ENCODE results near the gene RALB. TPM values are rescaled to one million over a fixed set of nuclear protein-coding genes. Genes with fewer than 3 reads are reported as not detected.

The RALB gene
- total and polyA plus RNA-seq, 2 of the 8 experiments (the other 6 are each of a cell fraction or from before 2014, with no cell fraction given): 12.0 to 16.6 TPM

DNA sequence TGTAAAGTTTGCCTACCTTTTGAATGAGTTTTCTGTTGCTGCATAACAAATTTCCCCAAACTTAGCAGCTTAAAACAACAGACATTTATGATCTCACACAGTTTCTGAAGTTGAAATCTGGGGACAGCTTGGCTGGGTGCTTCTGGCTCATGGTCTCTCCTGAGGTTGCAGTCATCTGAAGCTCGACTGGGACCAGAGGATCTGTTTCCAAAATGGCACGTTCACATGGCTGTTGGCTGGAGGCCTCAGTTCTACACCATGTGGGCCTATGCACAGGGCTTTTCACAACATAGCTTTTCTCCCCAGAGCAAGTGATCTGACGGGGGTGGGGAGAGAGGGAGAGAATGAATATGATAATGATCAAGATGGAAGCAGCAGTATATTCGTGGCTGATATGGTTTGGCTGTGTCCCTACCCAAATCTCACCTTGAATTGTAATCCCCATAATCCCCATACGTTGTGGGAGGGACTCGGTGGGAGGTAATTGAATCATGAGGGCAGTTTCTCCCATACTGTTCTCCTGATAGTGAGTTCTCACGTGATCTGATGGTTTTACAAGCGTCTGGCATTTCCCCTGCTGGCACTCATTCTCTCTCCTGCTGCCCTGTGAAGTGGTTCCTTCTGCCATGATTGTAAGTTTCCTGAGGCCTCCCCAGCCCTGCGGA lies 3.5 kb downstream of the RALB start:
- no peak overlapping the region for H2BK5ac ChIP-seq (ENCODE audit: low read depth, low read length)
- no peak overlapping the region for H3K18ac ChIP-seq (ENCODE audit: extremely low read depth, low read length)
- no peak overlapping the region for H3K9ac ChIP-seq (replicated peaks in 1 of 4; ENCODE audit: extremely low read depth in 1 of 4, low read depth in 3 of 4, low read length in 3 of 4)
- no peak overlapping the region for H2AFZ ChIP-seq (ENCODE audit: low read length)
- no peak overlapping the region for H2BK12ac ChIP-seq (ENCODE audit: low read depth, low read length)
- peaks cover 0 to 5% of the 10 kb centered on the region in 2 experiments for H4K20me1 ChIP-seq (replicated peaks in 1 of 2; ENCODE audit: control insufficient read depth in 1 of 2, insufficient read depth in 2 of 2, low read length in 2 of 2)
- ChIA-PET POLR2A (ENCODE audit: partially characterized antibody) (interaction anchor here (1.8 kb wide), 1 partner anchor 11 kb away, joined by 3 read pairs; no protein-coding TSS in a partner anchor), CTCF (ENCODE audit: partially characterized antibody) (interaction anchor here (0.7 to 1.8 kb wide), 8 partner anchors 23 to 201 kb away, joined by 3 to 7 read pairs (median 3); no protein-coding TSS in a partner anchor)
- H2BK20ac ChIP-seq (ENCODE audit: low read length): no peak overlapping the region
- no peaks in the 10 kb centered on the region for H3K79me1 ChIP-seq (ENCODE audit: low read depth, low read length)
- H3K27ac ChIP-seq (ENCODE audit: low read depth, low read length): no peak overlapping the region
- DNase-seq (ENCODE audit: low read depth in 1 of 2, low spot score in 2 of 2) (no peak), FAIRE-seq (no peak)
- no peak for TF ChIP-seq SIN3A (conservative IDR thresholded peaks at IDR 0.05 in 1 of 2, IDR thresholded peaks at IDR 0.05 in 1 of 2; ENCODE audit: low read depth in 1 of 2, low read length in 2 of 2)
- no peak for TF ChIP-seq SUZ12 (IDR thresholded peaks at IDR 0.05; ENCODE audit: low read length)
- no peak for TF ChIP-seq SP1 (IDR thresholded peaks at IDR 0.05; ENCODE audit: low read depth, low read length)
- TF ChIP-seq CBX5 (IDR thresholded peaks at IDR 0.05; ENCODE audit: low read depth, low read length): no peak
- TF ChIP-seq RXRA (IDR thresholded peaks at IDR 0.05; ENCODE audit: insufficient read depth, low read depth, low read length): no peak
- TF ChIP-seq NANOG (IDR thresholded peaks at IDR 0.05; ENCODE audit: insufficient read depth, low read depth, low read length, poor library complexity, severe bottlenecking): no peak
- no peak overlapping the region for H4K91ac ChIP-seq (replicated peaks; ENCODE audit: insufficient read length, low read length)
- H3K4me2 ChIP-seq (ENCODE audit: insufficient read depth in 1 of 2, low read depth in 2 of 2, low read length in 2 of 2): no peak overlapping the region
- H3K9me3 ChIP-seq (ENCODE audit: insufficient read depth in 2 of 2, low read depth in 1 of 2, low read length in 1 of 2): peaks cover 7 to 11% of the 10 kb centered on the region in 2 experiments; a peak in 2 of 4 replicates
- H3K4me1 ChIP-seq (replicated peaks in 1 of 4; ENCODE audit: control insufficient read depth in 3 of 4, insufficient read depth in 4 of 4, low read length in 3 of 4): peaks cover 4 to 10% (median 8%) of the 10 kb centered on the region in 4 experiments
- no peak overlapping the region for H2AK5ac ChIP-seq (ENCODE audit: low read depth, low read length)
- no peak overlapping the region for H4K8ac ChIP-seq (ENCODE audit: extremely low read depth, insufficient read depth, low read length)
- H2BK120ac ChIP-seq (replicated peaks; ENCODE audit: low read depth, low read length): no peak overlapping the region
- H3K56ac ChIP-seq (replicated peaks; ENCODE audit: insufficient read length, low read depth, low read length): no peak overlapping the region
- no peak overlapping the region for H3K14ac ChIP-seq (ENCODE audit: insufficient read length)
- no peak overlapping the region for H2BK15ac ChIP-seq (ENCODE audit: low read length)
- H3K23me2 ChIP-seq (ENCODE audit: low read depth, low read length): peaks cover 14% of the 10 kb centered on the region
- WGBS, 2 experiments (ENCODE audit: extremely low coverage in 1 of 2, insufficient coverage in 1 of 2, insufficient read length in 1 of 2, insufficient replicate concordance in 2 of 2, low coverage in 1 of 2, low lambda C conversion rate in 2 of 2, missing lambda C conversion rate in 1 of 2): 77% methylated on average over 9 of the region's 9 CpGs; no CpG with 5 or more reads in 1 of the 2 experiments
- H3K23ac ChIP-seq (ENCODE audit: insufficient read length): no peak overlapping the region
- H3K36me3 ChIP-seq (ENCODE audit: control insufficient read depth in 2 of 4, insufficient read depth in 4 of 4, low read length in 3 of 4): no peaks in the 10 kb centered on the region
- H3K79me2 ChIP-seq (ENCODE audit: control insufficient read depth in 1 of 2, insufficient read depth in 2 of 2, low read length in 2 of 2): no peaks in the 10 kb centered on the region
- no peak overlapping the region for H3K4ac ChIP-seq (replicated peaks; ENCODE audit: insufficient read length, low read depth, low read length)
- H4K5ac ChIP-seq (ENCODE audit: insufficient read length, low read depth, low read length): no peak overlapping the region
- H3K27me3 ChIP-seq (replicated peaks in 1 of 4; ENCODE audit: control insufficient read depth in 3 of 4, extremely low read depth in 1 of 4, insufficient read depth in 3 of 4, low read length in 3 of 4): peaks cover 4 to 32% (median 20%) of the 10 kb centered on the region in 4 experiments
- no peak overlapping the region for H3K4me3 ChIP-seq (ENCODE audit: extremely low read depth in 1 of 4, insufficient read depth in 2 of 4, low read depth in 3 of 4, low read length in 4 of 4)
